Progenitor cell of endocrine pancreas (in vitro differentiated cells): ENCODE measurements around the gene KATNB1. TPM values are rescaled to one million over a fixed set of nuclear protein-coding genes. Genes with fewer than 3 reads are reported as not detected.
A peak's percentile ranks its signal among the peaks of the same experiment; 100 is the strongest.

Experiments
- DNase-seq: peaks from one replicate; pipeline ENCODE4 v3.0.0; 2021; ENCODE audit warnings: low spot score; ENCODE audit not compliant: unreplicated experiment
- H3K27ac Mint-ChIP-seq: 2 replicates; pipeline ENCODE4 v1.8.0; 2021; ENCODE audit warnings: mild to moderate bottlenecking, moderate library complexity, mixed read lengths
- H3K27me3 Mint-ChIP-seq: 2 replicates; pipeline ENCODE4 v1.8.0; 2021; ENCODE audit warnings: mixed read lengths
- H3K36me3 Mint-ChIP-seq: 2 replicates; pipeline ENCODE4 v1.8.0; 2022; ENCODE audit warnings: mixed read lengths; ENCODE audit not compliant: insufficient read depth
- H3K4me1 Mint-ChIP-seq: 2 replicates; pipeline ENCODE4 v1.8.0; 2021; ENCODE audit warnings: low read depth, mixed read lengths
- H3K4me3 Mint-ChIP-seq: 2 replicates; pipeline ENCODE4 v1.8.0; 2021; ENCODE audit warnings: low read depth, mild to moderate bottlenecking, moderate library complexity, mixed read lengths
- H3K9me3 Mint-ChIP-seq: 2 replicates; pipeline ENCODE4 v1.8.0; 2021; ENCODE audit warnings: low read depth, mixed read lengths
- total RNA-seq: library from RNA; stranded (reverse); gene quantifications from 2 replicates; pipeline ENCODE4 v1.2.1, GENCODE V29; 2021
- TF ChIP-seq, protein P1 (sequence below): fragments of 200-600 bp; sonication (generic); IDR thresholded peaks from one replicate; pipeline ENCODE4 v1.5.0; 2021; ENCODE audit warnings: antibody characterized with exemption, mild to moderate bottlenecking; ENCODE audit not compliant: unreplicated experiment

The KATNB1 gene
- total RNA-seq, 1 donor from 2014 or later, result 32.0 TPM

DNA sequence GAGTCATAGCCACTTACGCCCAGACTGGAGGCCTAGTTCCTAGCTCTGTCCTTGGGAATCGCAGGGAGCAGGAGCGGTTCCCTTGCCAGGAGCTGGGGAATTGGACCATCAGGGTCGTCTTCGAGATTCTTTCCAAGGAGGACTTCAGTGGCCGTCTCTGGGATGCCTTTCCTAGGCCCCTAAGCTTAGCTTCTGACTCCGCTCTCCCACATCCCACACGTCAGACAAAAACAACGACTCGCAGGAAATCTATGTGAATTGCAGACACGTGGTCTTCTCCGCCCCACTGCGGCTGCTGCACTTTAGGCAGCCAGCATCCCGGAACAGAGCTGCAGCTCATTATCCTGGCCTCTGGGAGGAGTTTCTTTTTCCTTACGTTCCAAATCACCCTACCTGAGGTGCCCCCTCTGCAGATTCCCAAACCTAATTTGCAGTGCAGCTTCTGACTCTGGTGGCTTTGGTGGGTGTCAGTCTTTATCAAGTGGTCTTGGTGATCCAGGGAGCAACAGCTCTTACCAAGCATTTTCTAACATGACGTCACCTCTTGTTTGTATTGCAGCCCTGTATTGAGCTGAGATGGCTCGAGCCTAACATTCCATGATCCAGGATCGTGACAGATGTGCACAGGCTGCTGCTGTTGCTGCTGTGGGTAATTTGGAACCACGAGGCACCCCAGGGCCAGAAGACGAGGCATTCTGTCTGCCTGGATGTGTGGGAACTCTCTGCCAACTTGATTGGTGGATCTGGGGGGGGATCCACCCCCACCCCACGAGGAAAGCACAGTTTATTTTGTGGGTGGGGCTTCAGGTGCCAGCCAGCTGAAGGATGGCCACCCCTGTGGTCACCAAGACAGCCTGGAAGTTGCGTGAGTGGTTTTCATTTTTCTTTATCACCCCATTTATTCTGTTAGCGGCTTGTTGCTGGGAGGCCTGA lies 1.1 kb downstream of the KATNB1 start:
- TF ChIP-seq, protein P1, sequence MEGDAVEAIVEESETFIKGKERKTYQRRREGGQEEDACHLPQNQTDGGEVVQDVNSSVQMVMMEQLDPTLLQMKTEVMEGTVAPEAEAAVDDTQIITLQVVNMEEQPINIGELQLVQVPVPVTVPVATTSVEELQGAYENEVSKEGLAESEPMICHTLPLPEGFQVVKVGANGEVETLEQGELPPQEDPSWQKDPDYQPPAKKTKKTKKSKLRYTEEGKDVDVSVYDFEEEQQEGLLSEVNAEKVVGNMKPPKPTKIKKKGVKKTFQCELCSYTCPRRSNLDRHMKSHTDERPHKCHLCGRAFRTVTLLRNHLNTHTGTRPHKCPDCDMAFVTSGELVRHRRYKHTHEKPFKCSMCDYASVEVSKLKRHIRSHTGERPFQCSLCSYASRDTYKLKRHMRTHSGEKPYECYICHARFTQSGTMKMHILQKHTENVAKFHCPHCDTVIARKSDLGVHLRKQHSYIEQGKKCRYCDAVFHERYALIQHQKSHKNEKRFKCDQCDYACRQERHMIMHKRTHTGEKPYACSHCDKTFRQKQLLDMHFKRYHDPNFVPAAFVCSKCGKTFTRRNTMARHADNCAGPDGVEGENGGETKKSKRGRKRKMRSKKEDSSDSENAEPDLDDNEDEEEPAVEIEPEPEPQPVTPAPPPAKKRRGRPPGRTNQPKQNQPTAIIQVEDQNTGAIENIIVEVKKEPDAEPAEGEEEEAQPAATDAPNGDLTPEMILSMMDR, result peak; percentile 23
- no peak for DNase-seq
- H3K4me1 Mint-ChIP-seq, result peaks cover 17% of the 10 kb centered on the region
- peak overlapping the region; percentile 99 for H3K27ac Mint-ChIP-seq
- H3K36me3 Mint-ChIP-seq, result peaks cover 3% of the 10 kb centered on the region
- H3K4me3 Mint-ChIP-seq, result peak overlapping the region; percentile 94
- peaks cover 8% of the 10 kb centered on the region for H3K9me3 Mint-ChIP-seq
- H3K27me3 Mint-ChIP-seq, result no peaks in the 10 kb centered on the region

DNA sequence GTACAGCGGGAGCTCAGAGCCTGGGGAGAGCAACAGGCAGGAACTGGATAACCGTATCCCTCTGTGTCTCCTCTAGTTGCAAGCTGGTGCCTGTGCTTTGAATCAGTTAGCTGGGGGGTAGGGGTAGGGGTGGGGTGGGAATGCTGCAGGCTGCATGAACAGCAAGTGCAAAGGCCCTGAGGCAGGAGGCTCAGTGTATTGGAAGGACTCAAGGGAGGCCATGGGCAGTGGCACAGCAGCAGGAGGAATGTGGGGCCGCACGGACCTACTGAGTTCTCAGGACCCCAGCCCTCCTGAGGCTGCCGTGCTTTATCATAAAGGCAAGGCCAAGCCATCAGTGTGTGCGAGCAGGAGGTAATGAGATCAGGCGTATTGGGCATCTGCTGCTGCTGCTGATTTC lies 3.3 kb downstream of the KATNB1 start:
- no peaks in the 10 kb centered on the region for H3K9me3 Mint-ChIP-seq
- peaks cover 2% of the 10 kb centered on the region for H3K36me3 Mint-ChIP-seq
- DNase-seq, result no peak
- H3K4me1 Mint-ChIP-seq, result peaks cover 17% of the 10 kb centered on the region
- no peak overlapping the region for H3K27ac Mint-ChIP-seq
- TF ChIP-seq, protein P1, result no peak
- H3K4me3 Mint-ChIP-seq, result no peak overlapping the region
- no peaks in the 10 kb centered on the region for H3K27me3 Mint-ChIP-seq

DNA sequence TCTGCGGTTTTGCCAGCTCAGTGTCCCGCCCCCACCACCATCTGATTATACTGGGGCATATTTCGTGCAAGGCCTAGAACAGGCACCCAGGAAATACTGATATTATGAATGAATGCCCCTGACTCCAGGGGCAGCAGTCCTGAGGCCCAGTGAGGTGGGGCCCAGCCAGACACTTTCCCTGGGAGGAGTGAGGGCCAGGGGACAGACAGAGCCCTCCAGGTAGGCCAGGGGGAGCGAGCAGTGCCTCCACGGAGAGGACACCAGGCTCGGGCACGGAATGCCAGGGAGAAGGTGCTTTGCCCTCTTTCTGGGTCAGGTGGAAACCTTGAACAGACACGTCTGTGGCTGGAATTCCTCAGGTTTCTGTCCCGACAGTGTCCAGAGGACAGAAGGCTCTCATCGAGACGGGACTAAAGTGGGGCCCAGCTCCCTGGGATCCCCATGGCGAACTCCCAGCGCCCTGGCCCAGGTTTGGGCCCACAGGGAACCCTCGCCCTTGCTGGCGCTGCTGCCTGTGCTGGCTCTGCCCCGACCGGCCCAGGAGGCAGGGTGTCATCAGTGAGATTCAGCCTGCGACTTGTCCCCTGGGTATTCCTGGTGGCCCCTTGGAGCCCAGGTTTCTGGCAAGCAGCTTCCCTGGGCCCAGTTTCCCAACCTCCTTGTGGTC lies 4.3 kb downstream of the KATNB1 start:
- no peak for DNase-seq
- Mint-ChIP-seq H3K36me3 (peaks cover 2% of the 10 kb centered on the region), H3K27ac (no peak overlapping the region), H3K4me1 (peaks cover 17% of the 10 kb centered on the region), H3K27me3 (no peaks in the 10 kb centered on the region), H3K4me3 (no peak overlapping the region), H3K9me3 (no peaks in the 10 kb centered on the region)
- TF ChIP-seq, protein P1, result no peak

DNA sequence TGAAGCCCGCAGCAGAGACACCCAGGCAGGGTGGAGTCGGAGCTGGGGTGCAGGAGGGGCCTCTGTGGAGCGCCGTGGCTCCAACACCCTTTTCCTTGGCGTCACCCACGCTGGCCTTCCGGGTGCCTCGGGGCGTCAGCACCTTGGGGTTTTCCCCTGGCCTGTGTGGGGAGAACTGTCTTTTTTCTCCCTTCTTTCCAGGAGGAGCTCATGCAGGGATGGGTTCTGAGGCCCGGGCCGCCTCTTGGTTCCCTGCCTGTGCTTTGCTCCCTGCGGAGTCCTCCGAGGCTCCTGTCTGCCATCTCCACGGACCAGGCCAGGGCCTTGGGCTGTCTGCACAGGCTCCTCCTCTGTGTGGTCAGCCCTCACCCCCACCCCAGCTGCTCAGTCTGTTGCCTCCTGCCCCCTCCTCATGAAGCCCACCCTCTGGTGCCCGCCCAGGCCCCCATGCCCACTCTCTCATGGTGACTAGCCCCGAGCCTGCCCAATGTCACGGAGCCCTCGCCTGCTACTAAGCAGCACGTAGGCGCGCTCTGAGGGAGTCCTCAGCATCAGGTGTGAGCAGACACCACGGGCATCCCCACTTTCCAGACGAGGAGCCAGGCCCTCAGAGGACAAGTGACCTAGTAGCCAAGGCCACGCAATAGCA lies 5.0 kb downstream of the KATNB1 start:
- no peaks in the 10 kb centered on the region for H3K9me3 Mint-ChIP-seq
- H3K27me3 Mint-ChIP-seq, result no peaks in the 10 kb centered on the region
- no peak overlapping the region for H3K4me3 Mint-ChIP-seq
- no peak overlapping the region for H3K27ac Mint-ChIP-seq
- DNase-seq, result no peak
- peaks cover 15% of the 10 kb centered on the region for H3K4me1 Mint-ChIP-seq
- TF ChIP-seq, protein P1, result no peak
- peaks cover 2% of the 10 kb centered on the region for H3K36me3 Mint-ChIP-seq

DNA sequence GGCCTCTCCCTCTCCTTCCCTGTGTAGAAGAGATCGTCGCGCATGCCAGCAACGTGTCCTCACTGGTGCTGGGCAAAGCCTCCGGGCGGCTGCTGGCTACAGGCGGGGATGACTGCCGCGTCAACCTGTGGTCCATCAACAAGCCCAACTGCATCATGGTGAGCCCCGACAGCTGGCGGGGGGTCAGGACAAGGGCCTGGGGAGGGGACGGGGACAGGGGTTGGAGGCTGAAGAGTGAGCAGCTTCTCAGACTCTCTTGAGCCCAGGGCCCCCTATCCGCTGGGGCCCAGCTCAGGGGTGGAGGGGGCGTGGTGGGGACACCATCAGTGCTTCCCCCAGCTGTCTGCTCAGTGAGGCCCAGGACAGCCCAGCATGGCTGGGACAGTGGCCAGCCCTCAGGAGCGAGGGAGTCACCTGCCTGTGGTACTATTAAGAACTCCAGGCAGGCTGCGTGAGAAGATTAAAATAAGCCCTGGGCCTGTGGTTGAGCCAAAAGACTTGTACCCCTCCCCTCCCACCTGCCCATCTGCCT lies 6.2 kb downstream of the KATNB1 start:
- TF ChIP-seq, protein P1, result no peak
- Mint-ChIP-seq H3K4me3 (no peak overlapping the region), H3K27ac (no peak overlapping the region)

More for the DNA sequence above, 6.2 kb downstream of the KATNB1 start:
- Mint-ChIP-seq H3K27me3 (no peaks in the 10 kb centered on the region), H3K4me1 (peaks cover 7% of the 10 kb centered on the region), H3K36me3 (peaks cover 2% of the 10 kb centered on the region), H3K9me3 (no peaks in the 10 kb centered on the region)
- DNase-seq, result no peak
